Lung (tissue), 12 donors: Measurements from ENCODE around the gene SNX19. TPM values are rescaled to one million over a fixed set of nuclear protein-coding genes. Genes with fewer than 3 reads are reported as not detected.
"Not testable (repeated sequence)": the region's sequence is repeated elsewhere in the genome, so short reads cannot be mapped to it uniquely, and the experiment has no call there.

Source experiments
- ATAC-seq: fragments of 200-7000 bp; cut with Tn5 transposase; one replicate; pipeline ENCODE4 v1.9.1; 2020; ENCODE audit warnings: moderate number of reproducible peaks; ENCODE audit not compliant: insufficient read depth, low FRiP score
- DNase-seq, 3 donors: peaks; one replicate each; pipeline ENCODE4 v3.0.0-alpha.2; 2013 to 2017
- H3K27ac ChIP-seq, 2 donors: one replicate each; pipeline ENCODE4 v1.5.1; 2013; ENCODE audit warnings: mild to moderate bottlenecking in 2 of 2, moderate library complexity in 2 of 2, control low read depth in 1 of 2, inconsistent platforms in 1 of 2, low read depth in 1 of 2, low read length in 1 of 2
- H3K27me3 ChIP-seq, 3 donors: one replicate each; pipeline ENCODE4 v1.5.1; 2013; ENCODE audit warnings: low read length in 2 of 3; ENCODE audit not compliant: control insufficient read depth in 3 of 3, insufficient read depth in 3 of 3
- H3K36me3 ChIP-seq, 4 donors: one replicate each; pipeline ENCODE4 v1.5.1; 2013; ENCODE audit warnings: low read length in 4 of 4, mild to moderate bottlenecking in 1 of 4, moderate library complexity in 1 of 4; ENCODE audit not compliant: control insufficient read depth in 4 of 4, insufficient read depth in 4 of 4
- H3K4me1 ChIP-seq, 5 donors: one replicate each; pipeline ENCODE4 v1.5.1; 2013; ENCODE audit warnings: low read length in 5 of 5, mild to moderate bottlenecking in 2 of 5, moderate library complexity in 1 of 5; ENCODE audit not compliant: control insufficient read depth in 5 of 5, insufficient read depth in 5 of 5
- H3K4me3 ChIP-seq: one replicate; pipeline ENCODE4 v1.5.1; 2013; ENCODE audit warnings: mild to moderate bottlenecking, control low read depth, moderate library complexity
- H3K9ac ChIP-seq, 2 donors: one replicate each; pipeline ENCODE4 v1.5.1; 2013; ENCODE audit warnings: low read length in 2 of 2, control low read depth in 1 of 2; ENCODE audit not compliant: insufficient read depth in 1 of 2
- H3K9me3 ChIP-seq, 4 donors: one replicate each; pipeline ENCODE4 v1.5.1; 2013; ENCODE audit warnings: low read length in 3 of 4, mild to moderate bottlenecking in 1 of 4, moderate library complexity in 1 of 4; ENCODE audit not compliant: control insufficient read depth in 4 of 4, insufficient read depth in 3 of 4
- CTCF ChIP-seq: IDR thresholded peaks from 2 replicates; pipeline ENCODE4 v1.5.1; 2012; ENCODE audit warnings: mild to moderate bottlenecking; ENCODE audit errors: control extremely low read depth, extremely low read depth
- WGBS, 2 donors: extraction: QIAGEN DNeasy Blood & Tissue Kit; methylation state at CpG; one replicate each; pipeline ENCODE4 v1.1.7; 2013; 5-methylcytosine and 5-hydroxymethylcytosine counted together
- polyA plus RNA-seq, 2 donors: library from polyadenylated mRNA; stranded (reverse); fragments of 200-250 nt; gene quantifications; one replicate each; pipeline ENCODE4 v1.2.1, GENCODE V29; 2013
- total RNA-seq, 2 donors: library from RNA; depleted of rRNA in 1 of 2; stranded (reverse); fragments of >200 nt in 1 of 2; gene quantifications; one replicate each; pipeline ENCODE4 v1.2.1, GENCODE V29; 2014 to 2021
- donor health status: control.
- donor health status: control.
- donor health status: Bipolar disorder and iron deficiency.
- donor health status: healthy.
- donor health status: DM: yes; HTN: yes; CAD: no.

SNX19 gene
- total and polyA plus RNA-seq, 4 donors, result 13.9 to 64.3 (median 42.6) TPM

GRCh38 chr11:130937051-130937450 is 20.8 kb upstream of the SNX19 start:
- no peaks in the 10 kb centered on the region for H3K36me3 ChIP-seq
- 72 to 90% methylated on average over 2 of the region's 2 CpGs for WGBS, 2 donors
- no peak overlapping the region for H3K27ac ChIP-seq
- DNase-seq (no peak), ATAC-seq (no peak)
- no peak overlapping the region for H3K9ac ChIP-seq
- no peaks in the 10 kb centered on the region for H3K4me1 ChIP-seq
- H3K4me3 ChIP-seq, result no peak overlapping the region
- no peaks in the 10 kb centered on the region for H3K9me3 ChIP-seq
- H3K27me3 ChIP-seq, result peaks cover 0 to 13% (median 0%) of the 10 kb centered on the region in 3 donors
- TF ChIP-seq CTCF, result no peak

GRCh38 chr11:130932086-130932712 is 15.9 kb upstream of the SNX19 start:
- TF ChIP-seq CTCF, result no peak
- no peak for ATAC-seq
- no peaks in the 10 kb centered on the region for H3K4me1 ChIP-seq

GRCh38 chr11:130924750-130925149 is 8.5 kb upstream of the SNX19 start:
- Histone ChIP-seq H3K4me1 (no peaks in the 10 kb centered on the region), H3K9me3 (no peaks in the 10 kb centered on the region), H3K36me3 (no peaks in the 10 kb centered on the region), H3K27ac (no peak overlapping the region), H3K4me3 (no peak overlapping the region), H3K9ac (no peak overlapping the region), H3K27me3 (peaks cover 0 to 9% (median 3%) of the 10 kb centered on the region in 3 donors)
- no peak for TF ChIP-seq CTCF
- no peak for ATAC-seq
- WGBS, 2 donors, result 39 to 41% methylated on average over 3 of the region's 3 CpGs
- no peak for DNase-seq

More at GRCh38 chr11:130932086-130932712, 15.9 kb upstream of the SNX19 start:
- peaks cover 0 to 6% (median 0%) of the 10 kb centered on the region in 3 donors for H3K27me3 ChIP-seq
- H3K9me3 ChIP-seq, result no peaks in the 10 kb centered on the region
- no peak overlapping the region for H3K4me3 ChIP-seq
- 90 to 91% methylated on average over 5 of the region's 5 CpGs for WGBS, 2 donors
- no peak for DNase-seq
- no peaks in the 10 kb centered on the region for H3K36me3 ChIP-seq
- H3K27ac ChIP-seq, result no peak overlapping the region
- no peak overlapping the region for H3K9ac ChIP-seq

- not testable (repeated sequence) for H3K27me3 ChIP-seq, ATAC-seq, H3K9ac ChIP-seq, DNase-seq, H3K9me3 ChIP-seq, H3K27ac ChIP-seq, H3K4me3 ChIP-seq, H3K4me1 ChIP-seq, H3K36me3 ChIP-seq
- 74 to 84% methylated on average over 5 of the region's 5 CpGs for WGBS, 2 donors
Observed at GRCh38 chr11:130920612-130921011, 4.3 kb upstream of the SNX19 start.
